Sigmoid colon (tissue), 4 donors: ENCODE data around the gene PPP1R37.

Source experiments
- EP300 ChIP-seq, 4 donors: sonication (generic); formaldehyde crosslinking; IDR thresholded peaks; one replicate each; pipeline ENCODE4 v1.6.1; 2017; ENCODE audit warnings: antibody characterized with exemption in 4 of 4
- POLR2A ChIP-seq, 2 donors: fragments of 450-650 bp; IDR thresholded peaks; one replicate each; pipeline ENCODE4 v1.6.1; 2016; ENCODE audit warnings: antibody characterized with exemption in 2 of 2, mild to moderate bottlenecking in 2 of 2, moderate library complexity in 2 of 2
- POLR2AphosphoS5 ChIP-seq, 4 donors: sonication (generic); formaldehyde crosslinking; IDR thresholded peaks; one replicate each; pipeline ENCODE4 v1.6.1; 2017; ENCODE audit warnings: antibody characterized with exemption in 4 of 4
- TF ChIP-seq, protein P1 (sequence below), 4 experiments: fragments of 450-650 bp in 3 of 4; fragments of 200-600 bp in 1 of 4; IDR thresholded peaks; one replicate each; pipeline ENCODE4 v1.5.1; 2016 to 2019; ENCODE audit warnings: antibody characterized with exemption in 4 of 4, mild to moderate bottlenecking in 3 of 4, moderate library complexity in 2 of 4

DNA sequence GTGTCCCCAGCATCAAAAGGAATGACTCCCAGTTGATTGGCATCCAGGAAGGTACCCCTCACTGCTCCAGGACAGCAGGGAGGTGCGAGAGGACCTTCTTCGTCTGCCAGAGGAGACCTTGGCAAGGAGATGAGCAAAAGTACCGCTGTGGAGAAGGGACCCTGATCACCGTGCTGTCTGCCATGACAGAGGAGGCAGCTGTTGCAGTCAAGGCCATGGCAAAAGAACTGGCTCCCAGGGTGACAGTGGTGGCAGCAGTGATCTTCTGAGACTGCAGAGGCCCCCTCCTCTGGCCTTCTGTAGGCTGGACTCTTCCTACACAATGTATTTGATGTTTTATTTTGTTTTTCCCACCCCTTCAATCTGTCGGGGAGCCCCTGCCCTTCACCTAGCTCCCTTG is 35.8 kb downstream of the PPP1R37 start:
- TF ChIP-seq POLR2AphosphoS5 (IDR thresholded peaks at IDR 0.05) = no peak
- TF ChIP-seq, protein P1, sequence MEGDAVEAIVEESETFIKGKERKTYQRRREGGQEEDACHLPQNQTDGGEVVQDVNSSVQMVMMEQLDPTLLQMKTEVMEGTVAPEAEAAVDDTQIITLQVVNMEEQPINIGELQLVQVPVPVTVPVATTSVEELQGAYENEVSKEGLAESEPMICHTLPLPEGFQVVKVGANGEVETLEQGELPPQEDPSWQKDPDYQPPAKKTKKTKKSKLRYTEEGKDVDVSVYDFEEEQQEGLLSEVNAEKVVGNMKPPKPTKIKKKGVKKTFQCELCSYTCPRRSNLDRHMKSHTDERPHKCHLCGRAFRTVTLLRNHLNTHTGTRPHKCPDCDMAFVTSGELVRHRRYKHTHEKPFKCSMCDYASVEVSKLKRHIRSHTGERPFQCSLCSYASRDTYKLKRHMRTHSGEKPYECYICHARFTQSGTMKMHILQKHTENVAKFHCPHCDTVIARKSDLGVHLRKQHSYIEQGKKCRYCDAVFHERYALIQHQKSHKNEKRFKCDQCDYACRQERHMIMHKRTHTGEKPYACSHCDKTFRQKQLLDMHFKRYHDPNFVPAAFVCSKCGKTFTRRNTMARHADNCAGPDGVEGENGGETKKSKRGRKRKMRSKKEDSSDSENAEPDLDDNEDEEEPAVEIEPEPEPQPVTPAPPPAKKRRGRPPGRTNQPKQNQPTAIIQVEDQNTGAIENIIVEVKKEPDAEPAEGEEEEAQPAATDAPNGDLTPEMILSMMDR (IDR thresholded peaks at IDR 0.05) = no peak
- TF ChIP-seq POLR2A (IDR thresholded peaks at IDR 0.05) = no peak
- TF ChIP-seq EP300 (IDR thresholded peaks at IDR 0.05) = no peak
